Stimulated activated CD4-positive, alpha-beta T cell treated with anti-CD3 and anti-CD28 coated beads, TNF-alpha, amount 100 ng/mL, for 4 hours (primary cell): Measurements from ENCODE around the gene IL17A.
A peak's percentile ranks its signal among the peaks of the same experiment; 100 is the strongest.

Experiments used
- DNase-seq, 3 experiments: peaks; one replicate each; pipeline ENCODE4 v3.0.0-alpha.2; 2020; ENCODE audit warnings: low read depth in 3 of 3

IL17A gene

DNA sequence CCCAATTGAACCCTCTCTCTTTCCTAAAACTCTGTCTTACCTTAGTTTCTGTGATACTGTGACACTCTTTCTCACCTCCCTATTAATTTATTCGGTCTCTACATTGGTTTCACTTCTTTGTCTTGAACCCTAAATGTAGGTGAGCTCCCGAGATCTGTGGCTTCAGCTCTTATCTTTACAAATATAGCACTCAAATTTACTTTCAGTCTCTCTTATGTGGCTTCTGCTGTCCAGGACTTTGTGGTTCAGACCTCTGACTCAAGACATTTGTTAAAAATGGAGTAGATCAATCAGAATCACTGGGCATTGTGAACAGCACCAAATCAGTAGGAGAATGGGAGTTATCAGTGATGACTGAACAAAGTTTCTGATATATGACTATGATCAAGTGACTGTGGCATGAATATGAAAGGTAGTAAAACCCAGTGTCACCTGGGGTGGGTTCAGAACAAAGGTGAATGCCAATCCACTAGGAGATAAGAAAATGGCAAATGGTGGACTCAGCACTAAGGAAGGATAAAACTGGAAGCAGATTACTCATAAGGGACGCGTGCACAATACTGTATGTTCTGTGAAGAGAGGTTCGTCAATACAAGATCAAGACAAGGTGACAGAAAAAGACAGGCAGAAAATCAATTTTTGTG, 30.9 kb downstream of the IL17A start:
- DNase-seq, result no peak

DNA sequence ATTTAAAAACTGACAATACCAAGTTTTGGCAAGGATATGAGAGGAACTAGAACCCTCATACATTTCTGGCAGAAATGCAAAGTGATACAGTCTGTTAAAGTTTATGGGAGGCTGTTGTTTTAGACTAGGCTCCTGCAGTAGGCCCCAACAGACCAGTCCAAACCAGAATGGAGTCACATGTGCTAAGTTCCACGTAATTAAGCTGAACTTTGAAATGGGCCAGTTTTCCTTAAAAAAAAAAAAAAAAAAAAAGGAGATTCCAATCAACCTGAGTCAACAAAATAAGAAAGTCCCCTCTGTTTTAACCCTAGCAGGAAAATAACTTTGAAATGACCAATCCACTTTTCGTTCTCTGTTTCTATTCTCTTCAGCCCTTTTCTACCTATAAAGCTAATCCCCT, 31.6 kb downstream of the IL17A start:
- no peak for DNase-seq

DNA sequence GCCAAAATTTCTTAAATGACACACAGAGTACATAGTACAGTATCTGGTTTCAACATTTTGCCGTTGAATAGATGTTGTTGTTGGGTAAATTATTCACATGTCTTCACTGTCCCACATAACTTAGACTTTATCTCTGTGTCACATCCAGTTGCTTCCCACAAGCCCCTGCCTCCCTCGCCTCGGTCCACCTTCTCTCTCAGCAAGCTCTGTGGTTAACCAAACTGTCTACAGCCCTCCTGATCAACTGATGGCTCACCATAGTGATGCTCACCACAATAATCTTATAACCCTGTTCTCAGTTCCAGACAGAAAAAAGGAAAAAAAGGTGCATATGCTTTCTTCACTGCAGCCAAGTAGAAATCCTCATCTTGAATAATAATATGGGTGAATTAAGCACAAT, 35.1 kb downstream of the IL17A start:
- DNase-seq, result no peak

DNA sequence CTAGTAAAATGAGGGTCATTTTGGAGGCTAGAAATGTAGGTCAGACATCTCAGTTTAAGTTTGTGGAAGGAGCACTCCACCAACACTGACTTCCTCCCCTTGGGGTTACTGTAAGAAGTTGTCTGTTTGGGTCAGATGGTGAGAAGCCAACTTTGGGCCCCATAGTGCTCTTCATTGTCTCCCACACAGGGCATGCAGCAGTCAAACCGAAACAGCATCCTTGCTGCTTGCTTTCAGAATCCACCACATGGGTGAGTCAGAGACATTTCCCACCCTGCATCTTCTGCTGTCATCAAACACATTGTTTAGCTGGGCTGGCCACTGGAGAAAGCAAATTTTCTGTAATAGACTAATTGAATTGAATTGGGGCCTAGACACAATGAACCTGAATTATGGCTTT, 41.3 kb downstream of the IL17A start:
- DNase-seq, result peak in 1 of 3 experiments; percentile 9

GRCh38 chr6:52230685-52231084, 44.5 kb downstream of the IL17A start:
- no peak for DNase-seq

GRCh38 chr6:52231406-52232127, 45.4 kb downstream of the IL17A start:
- no peak for DNase-seq

GRCh38 chr6:52233005-52233404, 46.8 kb downstream of the IL17A start:
- DNase-seq, result no peak

- DNase-seq, result no peak
These were observed 48.0 kb downstream of the IL17A start for GRCh38 chr6:52233975-52234823.
